GM21723 (cell line): ENCODE results near the gene AP5S1.
"Not testable (repeated sequence)": the region's sequence is repeated elsewhere in the genome, so short reads cannot be mapped to it uniquely, and the experiment has no call there.

Experiments
- ATAC-seq: cut with Tn5 transposase; IDR thresholded peaks from one replicate; pipeline ENCODE4 v1.9.1; 2021; ENCODE audit warnings: mild to moderate bottlenecking, moderate library complexity; ENCODE audit not compliant: unreplicated experiment

Gene AP5S1

DNA sequence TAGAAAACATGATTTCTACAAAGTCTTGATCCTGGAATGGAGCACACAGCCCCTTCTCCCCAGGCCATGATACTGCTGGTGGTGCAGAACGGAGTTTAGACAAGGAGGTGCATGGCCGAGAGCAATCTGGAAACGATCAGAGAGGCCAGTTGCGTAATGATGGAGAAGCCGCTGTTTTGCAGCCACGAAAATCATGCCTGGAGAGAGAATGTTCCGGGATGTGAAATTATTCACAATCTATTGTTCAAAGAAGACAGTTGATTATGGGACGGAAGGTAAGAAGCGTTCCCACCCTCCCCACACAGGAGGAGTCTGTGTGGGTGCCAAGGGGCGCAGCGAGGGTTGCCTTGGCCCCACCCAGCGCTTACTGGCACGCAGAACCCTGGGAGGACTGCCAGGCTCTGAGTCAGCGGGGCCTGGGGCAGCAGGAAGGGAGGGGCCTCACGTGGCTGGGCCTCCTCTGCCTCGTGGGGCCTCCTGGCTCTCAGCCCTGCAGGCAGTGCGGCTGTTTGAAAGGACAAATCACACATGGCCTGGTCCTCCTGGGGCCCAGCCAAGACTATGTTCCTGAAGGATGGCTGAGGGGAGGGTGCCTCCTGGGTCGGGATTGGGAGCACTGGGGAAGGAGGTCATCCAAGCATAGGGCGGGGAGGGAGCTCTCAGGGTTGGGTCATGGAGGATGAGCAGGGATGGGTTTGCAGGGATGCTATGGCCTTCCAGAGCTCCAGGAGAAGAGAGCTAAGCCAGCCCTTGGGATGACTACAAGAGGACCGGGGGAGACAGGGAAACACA, 8.7 kb upstream of the AP5S1 start:
- ATAC-seq: no peak

DNA sequence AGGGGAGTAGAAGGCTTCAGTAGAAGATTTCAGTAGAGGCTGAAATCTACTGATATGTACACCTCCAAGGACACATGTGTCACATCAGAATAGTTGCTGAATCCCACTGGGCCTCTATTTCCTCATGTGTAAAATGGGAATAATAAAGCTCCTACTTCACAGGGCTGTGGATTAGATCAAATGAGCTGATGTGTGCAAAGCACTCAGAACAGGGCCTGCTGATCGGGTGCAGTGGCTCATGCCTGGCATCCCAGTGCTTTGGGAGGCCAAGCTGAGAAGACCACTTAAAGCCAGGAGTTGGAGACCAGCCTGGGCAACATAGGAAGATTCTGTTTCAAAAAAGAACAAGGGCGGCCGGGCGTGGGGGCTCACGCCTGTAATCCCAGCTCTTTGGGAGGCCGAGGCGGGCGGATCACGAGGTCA, 8.1 kb upstream of the AP5S1 start:
- ATAC-seq: no peak

DNA sequence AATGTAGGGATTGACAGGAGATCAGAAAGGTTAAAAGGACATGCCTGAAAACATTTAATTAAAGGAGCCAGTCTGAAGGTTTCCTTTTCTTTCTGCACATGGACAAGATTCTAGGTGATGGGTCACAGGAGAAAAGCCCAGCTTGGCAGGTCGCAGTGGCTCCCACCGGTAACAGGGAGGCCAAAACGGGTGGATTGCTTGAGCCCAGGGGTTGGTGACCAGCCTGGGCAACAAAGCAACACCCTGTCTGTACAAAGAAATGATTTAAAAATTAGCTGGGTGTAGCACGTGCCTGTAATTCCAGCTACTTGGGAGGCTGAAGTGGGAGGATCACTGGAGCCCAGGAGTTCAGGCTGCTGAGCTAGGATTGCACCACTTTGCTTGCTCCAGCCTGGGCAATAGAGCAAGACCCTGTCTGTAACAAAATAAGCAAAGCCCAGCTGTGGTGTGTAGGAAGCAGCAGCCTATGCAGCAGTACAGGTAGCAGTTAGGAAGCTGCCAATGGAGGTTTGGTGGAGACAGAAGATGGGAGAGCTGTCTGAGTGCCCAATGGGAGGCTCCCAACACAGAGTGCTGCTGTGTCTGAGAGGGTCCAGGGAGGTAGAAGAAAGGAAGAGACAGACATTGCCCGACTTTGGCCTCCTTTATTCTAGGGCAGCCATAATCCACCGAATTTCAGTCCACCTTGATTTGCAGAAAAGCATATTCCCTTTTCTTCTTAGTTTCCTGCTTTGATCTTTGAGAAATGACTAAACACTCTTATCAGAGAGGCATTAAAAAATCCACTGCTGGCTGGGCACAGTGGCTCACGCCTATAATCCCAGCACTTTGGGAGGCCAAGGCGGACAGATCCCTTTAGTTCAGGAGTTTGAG, 7.1 kb upstream of the AP5S1 start:
- ATAC-seq: no peak

DNA sequence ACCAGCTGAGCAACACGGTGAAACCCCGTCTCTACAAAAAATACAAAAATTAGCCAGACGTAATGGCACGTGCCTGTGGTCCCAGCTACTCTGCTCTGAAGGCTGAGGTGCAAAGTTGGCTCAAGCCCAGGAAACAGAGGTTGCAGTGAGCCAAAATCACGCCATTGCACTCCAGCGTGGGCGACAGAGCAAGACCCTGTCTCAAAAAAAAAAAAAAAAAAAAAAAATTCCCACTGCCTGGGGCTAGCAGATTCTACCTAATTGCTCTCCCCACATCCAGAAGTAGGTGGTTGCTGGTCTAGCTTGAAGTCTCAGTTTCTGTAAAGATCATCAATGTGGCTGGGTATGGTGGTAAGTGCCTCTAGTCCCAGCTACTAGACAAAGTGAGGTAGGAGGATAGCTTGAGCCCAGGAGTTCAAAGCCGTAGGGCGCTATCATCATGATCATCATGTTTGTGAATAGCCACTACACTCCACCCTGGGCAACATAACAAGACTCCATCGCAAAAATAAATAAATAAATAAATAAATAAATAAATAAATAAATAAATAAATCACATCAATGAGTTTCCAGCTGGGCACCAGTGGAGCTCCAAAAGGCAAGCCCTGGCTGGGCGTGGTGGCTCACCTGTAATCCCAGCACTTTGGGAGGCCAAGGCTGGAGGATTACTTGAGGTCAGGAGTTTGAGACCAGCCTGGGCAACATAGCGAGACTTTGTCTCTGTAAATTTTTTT, 6.3 kb upstream of the AP5S1 start:
- ATAC-seq: no peak

DNA sequence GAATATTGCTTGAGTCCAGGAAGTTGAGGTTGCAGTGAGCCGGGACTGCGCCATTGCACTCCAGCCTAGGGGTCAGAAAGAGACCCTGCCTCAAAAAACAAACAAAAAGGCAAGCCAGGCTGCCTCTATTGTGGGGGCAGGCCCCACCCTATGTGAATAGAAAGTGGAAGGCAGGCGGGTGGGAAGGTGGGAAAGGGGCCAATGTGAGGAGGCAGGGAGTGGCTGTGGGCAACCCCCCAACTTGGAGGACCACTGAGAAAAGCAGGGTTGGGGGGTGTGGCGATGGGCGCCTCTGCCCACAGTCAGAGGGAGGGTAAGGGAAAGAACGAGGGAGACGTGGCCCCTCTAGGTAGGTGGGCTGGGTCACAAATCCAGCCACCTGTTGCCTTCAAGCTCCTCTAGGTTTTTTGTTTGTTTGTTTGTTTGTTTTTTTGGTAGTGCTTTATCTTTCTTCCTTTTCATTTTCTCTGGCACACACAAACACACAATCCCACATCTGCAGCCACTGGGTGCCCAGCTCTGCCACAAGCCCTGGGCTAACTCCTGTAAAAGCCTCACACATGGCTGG, 5.3 kb upstream of the AP5S1 start:
- ATAC-seq: no peak

DNA sequence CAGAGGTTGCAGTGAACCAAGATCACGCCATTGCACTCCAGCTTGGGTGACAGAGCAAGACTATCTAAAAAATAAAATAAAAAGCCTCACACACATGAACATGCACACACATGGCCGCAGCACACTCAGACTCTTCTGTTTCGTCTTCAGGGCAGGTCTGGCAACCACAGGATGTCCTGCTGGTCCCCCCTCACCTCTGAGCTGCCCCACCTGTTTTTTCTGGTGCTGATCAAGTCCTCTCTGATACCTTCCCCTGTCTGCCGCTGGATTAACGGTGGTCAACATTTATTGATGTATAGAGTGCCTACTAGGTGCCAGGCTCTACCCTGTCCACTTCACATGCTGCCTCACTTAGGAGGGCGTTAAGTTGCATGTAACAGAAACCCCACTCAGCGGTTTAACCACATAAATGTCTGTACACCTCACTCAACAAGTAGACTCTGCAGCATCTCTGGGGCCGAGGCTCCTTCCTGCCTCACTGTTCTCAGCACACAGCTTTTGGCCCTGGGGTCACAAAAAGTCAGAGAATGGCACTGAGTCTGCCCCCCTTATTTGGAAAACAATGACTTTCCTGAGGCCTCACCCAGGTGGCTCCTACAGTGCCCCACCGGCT, 4.5 kb upstream of the AP5S1 start:
- ATAC-seq: no peak

DNA sequence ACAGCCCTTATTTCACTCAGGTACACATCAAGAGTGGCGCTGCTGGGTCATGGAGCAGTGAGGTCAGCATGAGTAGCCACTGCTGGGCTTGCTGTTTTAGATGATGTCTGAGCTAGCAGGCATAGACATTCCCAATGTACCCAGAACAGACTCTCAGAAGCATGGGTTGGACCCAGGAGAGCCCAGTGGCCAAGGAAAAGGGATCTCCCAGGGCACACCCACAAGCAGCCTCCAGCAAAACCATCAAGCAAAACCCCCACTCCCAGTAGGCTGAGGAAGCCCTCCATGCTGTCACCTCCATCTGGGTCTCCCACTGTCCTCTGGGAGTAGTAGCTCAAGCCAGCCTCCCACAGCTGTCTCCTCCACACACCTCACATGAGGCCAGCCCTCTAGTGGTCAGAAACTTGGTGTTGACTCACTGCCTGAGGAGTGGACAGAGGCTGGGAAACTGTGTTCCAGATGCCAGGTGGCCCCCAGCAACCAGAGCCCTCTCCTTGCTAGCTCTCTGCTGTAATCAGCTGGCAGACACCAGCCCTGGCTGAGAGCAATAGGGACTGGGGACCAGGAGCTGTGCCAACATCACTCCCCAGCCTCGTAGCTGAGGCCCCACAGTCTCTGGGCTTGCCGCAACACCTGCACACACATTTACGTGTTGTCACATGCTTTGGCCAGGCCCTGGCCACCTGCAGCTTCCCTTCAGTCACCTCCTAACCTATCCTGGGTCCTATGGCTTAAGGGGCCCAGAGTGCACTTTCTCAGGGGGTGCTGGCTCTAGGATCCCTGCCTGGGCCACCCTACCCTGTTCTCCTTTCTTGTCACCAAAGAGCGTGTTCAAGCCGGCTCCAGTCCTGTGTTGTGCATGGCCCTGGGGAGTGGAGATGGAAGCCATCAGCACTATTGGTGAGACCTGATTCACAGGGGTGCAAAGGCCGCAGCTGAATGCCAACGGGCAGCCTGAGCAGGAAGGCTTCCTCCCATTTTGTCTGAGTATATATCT, 1.9 kb upstream of the AP5S1 start:
- ATAC-seq: no peak

DNA sequence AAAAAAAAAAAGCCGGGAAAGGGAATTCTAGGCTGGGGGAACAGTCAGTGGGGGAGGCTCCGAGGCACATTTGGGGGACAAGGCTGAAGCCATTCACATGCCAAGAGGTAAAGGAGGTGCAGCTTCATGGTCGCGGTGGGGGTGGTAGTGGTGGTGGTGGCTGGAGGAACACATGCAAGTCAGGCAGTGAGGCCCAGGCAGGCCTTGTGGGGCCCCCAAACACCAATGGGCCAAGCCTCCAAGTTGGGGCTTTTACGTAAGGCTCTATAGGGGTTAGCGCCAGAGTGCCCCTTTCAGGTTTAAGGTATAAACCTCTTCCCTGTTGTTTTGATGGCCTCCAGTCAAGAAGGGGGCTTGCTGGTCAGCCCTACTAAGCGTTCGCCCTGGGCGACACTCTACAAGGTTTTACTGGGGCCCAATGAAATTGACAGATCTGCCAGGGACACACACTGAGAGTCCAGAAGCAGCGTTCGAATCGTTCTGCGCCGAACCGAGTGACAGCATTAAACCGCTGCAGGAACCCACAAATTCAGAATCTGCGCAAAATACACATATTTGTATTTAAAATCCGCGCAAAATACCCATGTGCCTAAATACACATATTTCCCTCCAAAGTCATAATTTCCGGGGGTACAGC, 818 bp upstream of the AP5S1 start:
- ATAC-seq: no peak

DNA sequence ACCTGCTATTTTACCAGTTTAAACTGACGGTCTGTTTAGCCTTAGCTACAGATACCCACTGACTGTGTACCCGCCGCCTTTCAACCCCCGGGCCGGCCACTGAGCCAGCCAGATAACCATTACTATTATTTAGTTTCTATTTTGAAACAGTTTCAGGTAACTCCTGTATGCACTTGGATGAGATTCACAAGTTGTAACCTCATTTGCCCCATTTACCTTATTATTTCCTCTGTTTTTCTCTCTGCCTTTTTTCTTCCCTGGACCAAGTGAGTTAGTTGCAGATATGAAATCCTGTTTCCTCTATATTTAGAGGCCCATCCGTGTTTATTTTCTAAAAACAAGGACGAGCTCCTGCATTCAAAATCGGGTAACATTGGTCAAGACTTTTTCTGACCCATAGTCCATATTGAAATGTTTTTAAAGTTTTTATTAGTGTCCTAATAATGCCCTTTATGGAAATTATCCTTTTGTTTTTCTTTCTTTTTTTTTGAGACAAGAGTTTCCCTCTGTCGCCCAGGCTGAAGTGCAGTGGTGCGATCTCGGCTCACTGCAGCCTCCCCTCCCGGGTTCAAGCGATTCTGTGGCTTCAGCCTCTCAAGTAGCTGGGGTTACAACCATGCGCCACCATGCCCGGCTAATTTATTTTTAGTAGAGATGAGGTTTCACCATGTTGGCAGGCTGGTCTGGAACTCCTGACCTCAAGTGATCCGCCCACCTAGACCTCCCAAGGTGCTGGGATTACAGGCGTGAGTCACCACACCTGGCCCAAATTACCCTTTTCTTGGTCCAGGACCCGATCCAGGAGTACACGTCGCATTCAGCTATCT, 767 bp downstream of the AP5S1 start:
- ATAC-seq: no peak

DNA sequence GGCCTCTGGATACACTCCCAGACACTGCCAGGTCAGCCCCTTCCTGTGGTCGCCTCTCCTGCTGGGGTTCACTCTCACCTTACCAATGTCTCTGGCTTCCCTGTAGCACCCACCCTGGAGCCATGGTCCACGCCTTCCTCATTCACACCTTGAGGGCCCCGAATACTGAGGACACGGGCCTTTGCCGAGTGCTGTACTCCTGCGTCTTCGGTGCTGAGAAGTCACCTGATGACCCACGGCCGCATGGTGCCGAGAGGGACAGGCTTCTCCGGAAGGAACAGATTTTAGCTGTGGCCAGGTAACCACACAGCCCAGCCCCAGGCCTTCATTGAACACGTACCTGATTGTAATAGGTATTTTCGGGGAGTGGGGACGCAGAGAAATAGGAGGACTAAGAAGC, 1.6 kb downstream of the AP5S1 start:
- no peak for ATAC-seq

DNA sequence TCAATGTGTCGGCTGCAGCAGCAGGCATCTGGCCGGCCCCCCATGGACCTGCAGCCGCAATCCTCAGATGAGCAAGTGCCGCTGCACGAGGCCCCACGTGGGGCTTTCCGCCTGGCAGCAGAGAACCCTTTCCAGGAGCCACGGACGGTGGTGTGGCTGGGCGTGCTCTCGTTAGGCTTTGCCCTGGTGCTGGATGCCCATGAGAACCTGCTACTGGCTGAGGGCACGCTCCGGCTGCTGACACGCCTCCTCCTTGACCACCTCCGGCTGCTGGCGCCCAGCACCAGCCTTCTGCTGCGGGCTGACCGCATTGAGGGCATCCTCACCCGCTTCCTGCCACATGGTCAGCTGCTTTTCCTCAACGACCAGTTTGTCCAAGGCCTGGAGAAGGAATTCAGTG, 3.5 kb downstream of the AP5S1 start:
- ATAC-seq: no peak

DNA sequence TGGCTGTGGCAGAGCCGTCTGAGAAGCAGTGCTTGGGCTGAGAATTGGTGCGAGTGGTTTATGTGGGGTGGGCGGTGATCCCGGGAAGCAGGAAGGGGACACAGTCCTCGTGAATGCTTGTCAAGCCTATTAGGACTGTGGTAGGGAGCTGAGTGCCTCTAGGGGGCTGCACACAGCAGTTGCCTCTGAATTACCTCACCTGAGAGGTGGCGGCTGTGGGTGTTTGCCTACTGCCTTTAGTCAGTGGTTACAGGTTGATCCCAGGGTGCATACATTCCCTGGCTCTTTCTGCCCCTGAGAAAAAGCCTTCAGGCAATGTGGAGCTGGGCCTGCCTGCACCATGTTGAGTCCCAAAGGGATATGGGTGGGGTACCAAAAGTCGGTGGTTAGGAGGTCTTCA, 5.2 kb downstream of the AP5S1 start:
- ATAC-seq: no peak

DNA sequence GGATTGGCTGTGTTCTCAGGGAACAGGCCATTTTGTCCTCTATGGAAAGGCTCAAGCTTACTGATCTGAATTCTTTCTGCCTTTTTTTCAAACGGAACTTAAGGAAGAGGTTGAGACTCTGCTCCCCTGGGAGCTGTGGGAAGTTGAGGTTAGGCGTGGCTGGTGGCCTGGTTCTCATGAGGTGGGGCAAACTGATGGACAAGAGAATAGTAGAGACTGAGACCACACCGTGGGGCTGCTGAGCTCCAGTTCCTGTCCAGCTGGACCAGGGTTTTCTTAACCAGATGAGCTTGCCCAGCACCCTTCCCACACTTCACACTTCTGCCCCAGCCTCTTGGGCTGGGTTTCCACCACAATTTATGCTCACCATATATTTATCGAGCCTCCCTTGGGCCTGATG, 6.1 kb downstream of the AP5S1 start:
- ATAC-seq: no peak

DNA sequence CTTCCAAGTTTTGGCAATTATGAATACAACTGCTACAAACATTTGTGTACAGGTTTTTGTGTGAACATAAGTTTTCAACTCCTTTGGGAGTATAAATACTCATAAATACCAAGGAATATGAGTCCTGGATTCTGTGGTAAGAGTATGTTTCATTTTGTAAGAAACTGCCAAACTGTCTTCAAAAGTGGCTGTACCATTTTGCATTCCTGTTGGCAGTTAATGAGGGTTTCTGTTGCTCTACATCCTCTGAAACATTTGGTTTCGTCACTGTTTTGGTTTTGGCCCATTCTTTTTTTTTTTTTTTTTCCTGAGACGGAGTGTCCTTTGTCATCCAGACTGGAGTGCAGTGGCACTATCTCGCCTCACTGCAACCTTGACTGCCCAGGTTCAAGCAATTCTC, 8.5 kb downstream of the AP5S1 start:
- no peak for ATAC-seq

DNA sequence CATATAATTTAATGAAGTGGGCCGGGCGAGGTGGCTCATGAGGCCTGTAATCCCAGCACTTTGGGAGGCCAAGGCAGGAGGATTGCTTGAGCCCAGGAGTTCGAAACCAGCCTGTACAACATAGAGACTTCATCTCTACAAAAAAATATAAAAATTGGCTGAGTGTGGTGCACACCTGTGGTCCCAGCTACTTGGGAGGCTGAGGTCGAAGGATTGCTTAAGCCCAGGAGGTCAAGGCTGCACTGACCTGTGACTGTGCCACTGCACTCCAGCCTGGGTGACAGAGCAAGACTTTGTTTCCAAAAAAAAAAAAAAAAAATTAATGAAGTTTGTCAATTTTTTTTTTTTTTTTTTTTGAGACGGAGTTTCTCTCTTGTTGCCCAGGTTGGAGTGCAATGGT, 9.5 kb downstream of the AP5S1 start:
- not testable (repeated sequence) for ATAC-seq

DNA sequence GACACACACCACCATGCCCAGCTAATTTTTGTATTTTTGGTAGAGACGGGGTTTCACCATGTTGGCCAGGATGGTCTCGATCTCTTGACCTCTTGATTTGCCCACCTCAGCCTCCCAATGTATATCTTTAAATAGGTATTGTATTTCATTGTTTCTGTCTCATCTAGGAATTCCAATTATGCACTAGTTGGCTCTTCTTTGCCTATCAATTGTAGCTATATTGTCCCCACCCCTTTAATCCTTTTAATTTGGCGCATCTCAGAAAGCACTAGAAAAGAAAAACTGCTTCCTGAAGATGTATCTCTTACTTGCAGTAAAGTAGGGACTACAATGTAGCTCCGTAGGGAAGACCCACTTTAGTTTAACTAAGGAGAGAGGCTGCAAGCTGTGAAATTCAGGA, 15.8 kb downstream of the AP5S1 start:
- no peak for ATAC-seq

DNA sequence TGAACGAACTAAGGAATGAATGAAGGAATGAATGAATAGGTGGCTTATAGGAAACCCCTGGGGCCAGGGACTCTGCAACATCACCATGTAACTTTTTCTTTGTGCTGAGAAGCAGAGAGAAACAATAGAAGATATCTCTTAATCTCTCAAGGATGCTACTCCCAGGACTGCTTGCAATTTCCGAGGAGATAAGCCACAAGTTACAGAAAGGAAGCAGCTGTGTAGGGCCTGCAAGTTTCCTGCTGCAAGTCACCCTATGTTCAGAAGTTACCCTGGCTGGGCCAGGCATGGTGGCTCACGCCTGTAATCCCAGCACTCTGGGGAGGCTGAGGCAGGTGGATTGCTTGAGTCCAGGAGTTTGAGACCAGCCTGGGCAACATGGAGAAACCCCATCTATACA, 19.0 kb downstream of the AP5S1 start:
- no peak for ATAC-seq

DNA sequence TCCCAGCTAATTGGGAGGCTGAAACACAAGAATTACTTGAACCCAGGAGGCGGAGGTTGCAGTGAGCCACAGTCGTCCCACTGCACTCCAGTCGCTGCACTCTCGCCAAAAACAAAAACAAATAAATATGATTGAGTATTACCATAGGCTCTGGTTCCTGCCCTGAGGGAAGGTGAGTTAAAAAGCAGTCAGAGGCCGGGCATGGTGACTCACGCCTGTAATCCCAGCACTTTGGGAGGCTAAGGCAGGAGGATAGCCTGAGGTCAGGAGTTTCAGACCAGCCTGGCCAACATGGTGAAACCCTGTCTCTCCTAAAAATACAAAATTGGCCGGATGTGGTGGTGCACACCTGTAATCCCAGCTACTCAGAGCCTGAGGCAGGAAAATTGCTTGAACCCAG, 19.9 kb downstream of the AP5S1 start:
- ATAC-seq: not testable (repeated sequence)
